Measurements from ENCODE around the gene NR3C2.

DNA sequence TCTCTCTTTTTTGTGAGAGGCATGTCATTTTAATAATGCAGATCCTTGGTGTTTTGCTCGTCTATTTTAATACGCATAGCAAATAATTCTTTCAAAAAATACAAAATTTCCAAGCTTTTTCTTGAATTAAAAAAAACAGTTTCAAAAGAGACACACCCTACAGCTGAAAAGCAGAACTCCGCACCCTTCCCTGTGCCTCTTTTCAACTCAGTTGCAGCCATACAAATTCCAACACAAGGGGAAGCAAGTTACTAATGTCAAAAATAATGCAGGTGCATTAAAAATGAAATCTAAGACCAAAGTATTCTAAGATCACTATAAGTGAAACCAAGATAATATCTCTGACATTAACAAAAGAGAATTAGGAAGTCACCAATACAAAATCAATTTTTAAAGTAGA is 66.6 kb downstream of the NR3C2 start:
- TF ChIP-seq, protein P1, sequence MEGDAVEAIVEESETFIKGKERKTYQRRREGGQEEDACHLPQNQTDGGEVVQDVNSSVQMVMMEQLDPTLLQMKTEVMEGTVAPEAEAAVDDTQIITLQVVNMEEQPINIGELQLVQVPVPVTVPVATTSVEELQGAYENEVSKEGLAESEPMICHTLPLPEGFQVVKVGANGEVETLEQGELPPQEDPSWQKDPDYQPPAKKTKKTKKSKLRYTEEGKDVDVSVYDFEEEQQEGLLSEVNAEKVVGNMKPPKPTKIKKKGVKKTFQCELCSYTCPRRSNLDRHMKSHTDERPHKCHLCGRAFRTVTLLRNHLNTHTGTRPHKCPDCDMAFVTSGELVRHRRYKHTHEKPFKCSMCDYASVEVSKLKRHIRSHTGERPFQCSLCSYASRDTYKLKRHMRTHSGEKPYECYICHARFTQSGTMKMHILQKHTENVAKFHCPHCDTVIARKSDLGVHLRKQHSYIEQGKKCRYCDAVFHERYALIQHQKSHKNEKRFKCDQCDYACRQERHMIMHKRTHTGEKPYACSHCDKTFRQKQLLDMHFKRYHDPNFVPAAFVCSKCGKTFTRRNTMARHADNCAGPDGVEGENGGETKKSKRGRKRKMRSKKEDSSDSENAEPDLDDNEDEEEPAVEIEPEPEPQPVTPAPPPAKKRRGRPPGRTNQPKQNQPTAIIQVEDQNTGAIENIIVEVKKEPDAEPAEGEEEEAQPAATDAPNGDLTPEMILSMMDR (IDR thresholded peaks at IDR 0.05) = no peak
- TF ChIP-seq SIN3A (IDR thresholded peaks at IDR 0.05; ENCODE audit: borderline replicate concordance, insufficient read depth, low read depth, low read length) = no peak
- TF ChIP-seq REST (IDR thresholded peaks at IDR 0.05; ENCODE audit: insufficient read depth in 1 of 2, low read depth in 2 of 2, low read length in 1 of 2) = no peak
- TF ChIP-seq POLR2AphosphoS5 (IDR thresholded peaks at IDR 0.05; ENCODE audit: low read depth, low read length) = no peak
- TF ChIP-seq TCF7L2 (IDR thresholded peaks at IDR 0.05; ENCODE audit: low read depth, low read length) = no peak

Measured in Panc1 (cell line).